Measurements from ENCODE around the gene SYT2. TPM values are rescaled to one million over a fixed set of nuclear protein-coding genes. Genes with fewer than 3 reads are reported as not detected.
A peak's percentile ranks its signal among the peaks of the same experiment; 100 is the strongest.
"Not testable (repeated sequence)": the region's sequence is repeated elsewhere in the genome, so short reads cannot be mapped to it uniquely, and the experiment has no call there.

Gene SYT2
- total RNA-seq, 2 experiments from 2014 or later: not detected

DNA sequence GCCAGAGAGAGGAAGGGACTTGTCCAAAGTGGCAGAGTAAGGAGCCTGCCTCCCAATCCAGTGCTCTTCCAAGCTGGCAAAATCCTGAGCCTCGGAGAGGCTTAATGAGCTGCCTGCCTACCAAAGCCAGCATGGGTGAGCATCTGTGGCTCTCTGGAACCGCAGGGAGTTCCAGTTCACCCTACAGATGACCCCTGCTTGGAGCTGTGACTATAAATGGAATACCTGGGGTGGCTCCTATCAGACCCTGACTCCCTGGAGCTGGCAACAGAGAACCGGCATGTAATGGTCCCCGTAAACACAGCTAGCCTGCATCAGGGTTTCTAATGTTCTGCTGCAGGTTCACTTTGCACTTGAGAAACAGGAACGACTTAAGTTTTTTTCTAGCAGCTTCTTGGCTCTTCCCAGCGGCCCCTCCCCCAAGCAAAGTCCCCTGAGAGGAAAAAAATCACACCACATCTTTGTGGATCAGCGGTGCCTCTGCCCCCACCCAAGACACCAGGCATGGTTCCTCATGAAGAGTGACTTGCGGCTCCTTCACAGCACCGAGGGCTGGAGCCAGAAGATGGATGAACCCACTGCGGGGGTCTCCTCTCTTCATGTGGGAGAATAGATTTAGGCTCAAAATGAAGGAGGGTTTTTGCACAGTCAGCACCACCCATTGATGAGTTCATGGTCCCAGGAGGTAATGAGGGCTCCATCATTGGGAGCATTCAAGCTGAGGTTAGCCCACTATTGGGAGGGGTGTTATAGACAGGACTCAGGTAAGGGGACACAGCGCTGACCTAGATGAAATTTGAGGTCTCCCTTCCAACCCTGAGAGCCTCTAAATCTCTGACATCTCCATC, 79.0 kb downstream of the SYT2 start:
- CTCF ChIA-PET: no interaction called here
- H3K27ac Mint-ChIP-seq: no peak overlapping the region

DNA sequence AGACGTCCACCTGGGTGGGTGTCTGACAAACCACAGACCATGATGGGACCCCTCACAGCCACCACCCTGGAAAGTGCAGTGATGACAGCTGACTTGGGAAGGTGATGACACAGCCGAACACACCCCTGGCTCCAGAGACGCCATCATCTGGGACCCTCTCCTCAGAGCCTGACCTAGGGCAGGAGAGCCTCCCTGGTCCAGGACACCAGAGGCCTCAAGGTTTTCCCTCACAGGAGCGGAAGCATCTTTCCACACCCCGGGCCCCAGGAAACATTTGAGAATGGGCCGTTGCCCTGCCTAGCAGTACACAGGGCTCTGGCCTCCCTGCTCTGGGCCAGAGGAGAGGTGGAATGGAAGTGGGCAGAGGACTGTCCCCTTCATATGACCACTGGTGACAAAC, 79.7 kb downstream of the SYT2 start:
- peaks cover 7% of the 10 kb centered on the region for H3K27me3 Mint-ChIP-seq
- intact Hi-C loops (cut with micrococcal nuclease): no loop called here
- H3K4me3 Mint-ChIP-seq: no peak overlapping the region
- no peaks in the 10 kb centered on the region for H3K9me3 Mint-ChIP-seq
- CTCF ChIA-PET: no interaction called here
- no peaks in the 10 kb centered on the region for H3K36me3 Mint-ChIP-seq
- H3K4me1 Mint-ChIP-seq (ENCODE audit: low read depth): peaks cover 34% of the 10 kb centered on the region
- POLR2A ChIA-PET: no interaction called here
- no peak for DNase-seq
- H3K27ac Mint-ChIP-seq: no peak overlapping the region

More for the DNA sequence above, 79.0 kb downstream of the SYT2 start:
- intact Hi-C loops (cut with micrococcal nuclease): no loop called here
- H3K4me3 Mint-ChIP-seq: no peak overlapping the region
- POLR2A ChIA-PET: no interaction called here
- H3K9me3 Mint-ChIP-seq: no peaks in the 10 kb centered on the region
- peaks cover 31% of the 10 kb centered on the region for H3K4me1 Mint-ChIP-seq (ENCODE audit: low read depth)
- no peaks in the 10 kb centered on the region for H3K36me3 Mint-ChIP-seq
- peaks cover 6% of the 10 kb centered on the region for H3K27me3 Mint-ChIP-seq
- no peak for DNase-seq

DNA sequence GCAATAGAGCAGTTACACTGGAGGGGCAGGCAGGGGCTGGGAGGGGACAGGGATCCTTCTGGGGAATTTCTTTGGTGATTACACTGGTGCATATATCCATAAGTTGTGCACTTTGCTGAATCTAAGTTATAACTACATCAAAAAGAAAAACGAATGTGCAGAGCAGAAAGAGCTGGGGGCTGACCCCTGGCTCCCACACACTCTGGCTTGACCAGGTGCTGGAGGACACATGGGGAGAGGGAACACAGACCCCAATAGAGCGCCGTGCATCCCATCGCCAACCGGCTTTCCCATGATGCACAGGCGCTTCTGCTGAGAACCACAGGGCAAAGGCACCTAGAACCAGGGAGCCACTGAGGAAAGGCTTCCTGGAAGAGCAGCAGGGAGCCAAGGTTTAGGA, 80.2 kb downstream of the SYT2 start:
- H3K9me3 Mint-ChIP-seq; H3K36me3 Mint-ChIP-seq; H3K27ac Mint-ChIP-seq; DNase-seq; H3K27me3 Mint-ChIP-seq; CTCF ChIA-PET; intact Hi-C loops (cut with micrococcal nuclease); POLR2A ChIA-PET; H3K4me3 Mint-ChIP-seq: not testable (repeated sequence)
- peaks cover 35% of the 10 kb centered on the region for H3K4me1 Mint-ChIP-seq (ENCODE audit: low read depth)

DNA sequence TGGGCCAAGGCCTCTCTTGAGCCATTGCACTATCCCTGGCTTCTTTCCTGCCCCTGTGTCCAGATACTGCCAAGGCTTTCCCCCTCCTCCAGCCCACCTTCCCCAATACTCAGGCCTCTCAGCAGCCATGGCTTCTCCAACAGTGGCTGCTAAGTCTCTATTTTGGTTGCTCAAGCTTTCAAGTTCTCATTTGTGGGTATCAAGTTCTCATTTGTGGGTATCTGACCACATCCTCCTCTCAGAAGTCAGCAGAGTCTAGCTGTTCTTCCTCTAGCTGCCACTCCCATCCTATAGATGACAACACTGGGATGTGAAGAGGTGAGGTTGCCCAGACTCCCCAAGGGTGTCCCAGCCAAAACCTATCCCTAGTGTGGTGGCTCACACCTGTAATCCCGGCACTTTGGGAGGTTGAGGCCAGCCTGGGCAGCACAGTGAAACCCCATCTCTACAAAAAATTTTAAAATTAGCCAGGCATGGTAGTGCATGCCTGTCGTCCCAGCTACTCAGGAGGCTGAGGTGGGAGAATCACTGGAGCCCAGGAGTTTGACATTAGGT, 80.9 kb downstream of the SYT2 start:
- peak; percentile 22 for DNase-seq
- H3K9me3 Mint-ChIP-seq, POLR2A ChIA-PET, H3K4me3 Mint-ChIP-seq, H3K27me3 Mint-ChIP-seq, H3K36me3 Mint-ChIP-seq: not testable (repeated sequence)
- peak overlapping the region; percentile 4 for H3K27ac Mint-ChIP-seq
- intact Hi-C loops (cut with micrococcal nuclease): loop anchor here (10.0 kb wide), 1 partner anchor 285 kb away; the partner anchor contains the start of genes PPP1R12B and UBE2T
- peaks cover 35% of the 10 kb centered on the region for H3K4me1 Mint-ChIP-seq (ENCODE audit: low read depth)
- CTCF ChIA-PET: interaction anchor here (0.5 to 0.6 kb wide), 2 partner anchors 114 to 316 kb away, joined by 3 to 6 read pairs; no protein-coding TSS in a partner anchor

DNA sequence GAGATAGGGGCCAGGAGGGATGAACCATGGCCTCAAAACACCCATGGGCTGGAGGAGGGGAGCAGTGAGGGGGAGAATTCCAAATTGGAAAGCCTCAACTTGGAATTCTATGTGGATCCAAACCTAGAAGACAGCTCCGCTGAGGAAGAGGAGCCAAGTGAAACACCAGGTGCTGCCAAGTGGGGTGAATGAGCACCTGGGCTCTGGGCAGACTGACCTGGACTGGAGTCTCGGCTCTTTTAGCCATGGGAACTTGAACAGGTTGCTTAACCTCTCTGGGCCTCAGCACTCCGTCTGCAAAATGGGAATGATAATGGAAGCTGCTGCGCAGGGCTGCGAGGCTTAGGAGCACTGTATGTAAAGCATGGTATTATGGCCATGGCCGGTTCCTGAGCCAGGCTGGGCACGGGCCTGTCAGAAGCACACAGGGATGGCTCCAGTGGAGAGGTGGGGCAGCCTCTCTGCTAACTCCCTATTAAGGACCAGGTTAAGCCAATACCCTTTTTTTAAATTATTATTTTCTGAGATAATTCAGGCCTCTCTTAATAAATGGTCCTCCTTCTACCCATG, 81.5 kb downstream of the SYT2 start:
- ChIA-PET CTCF (no interaction called here), POLR2A (no interaction called here)
- Mint-ChIP-seq H3K4me3 (no peak overlapping the region), H3K36me3 (no peaks in the 10 kb centered on the region), H3K9me3 (no peaks in the 10 kb centered on the region), H3K4me1 (ENCODE audit: low read depth) (peaks cover 35% of the 10 kb centered on the region), H3K27me3 (peaks cover 7% of the 10 kb centered on the region), H3K27ac (no peak overlapping the region)
- no peak for DNase-seq
- intact Hi-C loops (cut with micrococcal nuclease): loop anchor here (10.0 kb wide), 1 partner anchor 284 kb away; the partner anchor contains the start of genes PPP1R12B and UBE2T

DNA sequence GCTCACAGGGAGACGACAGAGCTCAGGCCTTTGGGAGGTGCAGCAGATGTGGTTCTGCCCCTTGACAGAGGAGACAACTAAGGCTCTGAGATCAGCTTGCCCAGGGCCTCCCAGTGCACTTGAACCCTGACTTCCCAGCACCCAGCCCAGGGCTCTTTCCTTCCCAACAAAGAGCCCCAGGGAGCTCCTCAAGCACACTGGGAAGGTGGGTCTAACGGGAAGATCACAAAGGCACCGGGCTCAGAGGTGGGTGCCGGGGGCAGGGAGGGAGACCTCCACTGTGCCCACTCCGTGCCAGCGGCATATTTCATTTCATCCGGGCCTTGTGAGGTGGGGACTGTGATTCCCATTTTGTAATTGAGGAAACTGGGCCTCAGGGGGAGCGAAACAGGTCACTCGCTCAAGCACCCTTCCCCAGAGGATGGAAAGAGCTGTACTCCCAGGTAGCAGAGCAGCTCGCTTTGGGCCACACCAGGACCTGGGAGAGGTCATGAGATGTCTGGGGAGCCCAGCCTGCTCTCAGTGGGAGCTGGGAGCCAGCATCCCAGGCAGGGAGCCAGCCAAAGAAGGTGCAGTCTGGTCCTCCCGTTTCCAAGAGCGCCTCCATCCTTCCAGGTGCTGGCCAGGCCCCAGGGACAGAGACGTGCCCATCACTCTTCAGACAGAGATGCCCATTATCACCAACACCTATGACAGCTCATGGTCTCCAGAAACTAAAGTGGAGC, 82.3 kb downstream of the SYT2 start:
- Mint-ChIP-seq H3K36me3 (no peaks in the 10 kb centered on the region), H3K27me3 (peaks cover 5% of the 10 kb centered on the region), H3K27ac (no peak overlapping the region), H3K4me3 (no peak overlapping the region), H3K9me3 (no peaks in the 10 kb centered on the region), H3K4me1 (ENCODE audit: low read depth) (peaks cover 35% of the 10 kb centered on the region)
- CTCF ChIA-PET: interaction anchor here (1.1 to 1.2 kb wide), 2 partner anchors 164 to 435 kb away, joined by 3 to 4 read pairs; no protein-coding TSS in a partner anchor
- POLR2A ChIA-PET: no interaction called here
- DNase-seq: no peak
- intact Hi-C loops (cut with micrococcal nuclease): loop anchor here (10.0 kb wide), 1 partner anchor 283 kb away; the partner anchor contains the start of genes PPP1R12B and UBE2T

DNA sequence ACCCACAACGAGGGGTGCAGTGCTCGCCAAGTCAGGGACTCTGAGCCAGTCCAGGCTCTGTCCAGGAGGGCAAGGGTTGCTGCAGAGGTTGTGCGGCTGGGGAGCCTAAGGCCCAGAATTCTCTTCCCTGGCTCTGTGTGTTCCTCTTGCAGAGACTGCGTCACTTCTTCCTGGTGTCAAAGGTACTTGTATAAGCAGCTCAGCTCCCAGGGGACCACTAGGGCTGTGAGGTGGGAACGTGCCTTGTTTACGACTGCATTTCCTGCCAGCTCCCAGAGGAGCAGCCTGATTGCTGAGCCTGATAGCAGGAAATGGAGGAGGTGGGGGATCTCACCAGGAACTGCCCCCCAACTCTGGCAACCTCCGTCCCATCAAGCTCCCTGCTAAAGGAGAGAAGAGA, 83.2 kb downstream of the SYT2 start:
- H3K9me3 Mint-ChIP-seq, H3K27ac Mint-ChIP-seq, H3K27me3 Mint-ChIP-seq, H3K4me3 Mint-ChIP-seq, POLR2A ChIA-PET, DNase-seq, H3K36me3 Mint-ChIP-seq: not testable (repeated sequence)
- H3K4me1 Mint-ChIP-seq (ENCODE audit: low read depth): peaks cover 35% of the 10 kb centered on the region
- intact Hi-C loops (cut with micrococcal nuclease): loop anchor here (10.0 kb wide), 1 partner anchor 282 kb away; the partner anchor contains the start of genes PPP1R12B and UBE2T
- CTCF ChIA-PET: interaction anchor here (1.1 to 1.2 kb wide), 2 partner anchors 163 to 434 kb away, joined by 3 to 4 read pairs; no protein-coding TSS in a partner anchor

DNA sequence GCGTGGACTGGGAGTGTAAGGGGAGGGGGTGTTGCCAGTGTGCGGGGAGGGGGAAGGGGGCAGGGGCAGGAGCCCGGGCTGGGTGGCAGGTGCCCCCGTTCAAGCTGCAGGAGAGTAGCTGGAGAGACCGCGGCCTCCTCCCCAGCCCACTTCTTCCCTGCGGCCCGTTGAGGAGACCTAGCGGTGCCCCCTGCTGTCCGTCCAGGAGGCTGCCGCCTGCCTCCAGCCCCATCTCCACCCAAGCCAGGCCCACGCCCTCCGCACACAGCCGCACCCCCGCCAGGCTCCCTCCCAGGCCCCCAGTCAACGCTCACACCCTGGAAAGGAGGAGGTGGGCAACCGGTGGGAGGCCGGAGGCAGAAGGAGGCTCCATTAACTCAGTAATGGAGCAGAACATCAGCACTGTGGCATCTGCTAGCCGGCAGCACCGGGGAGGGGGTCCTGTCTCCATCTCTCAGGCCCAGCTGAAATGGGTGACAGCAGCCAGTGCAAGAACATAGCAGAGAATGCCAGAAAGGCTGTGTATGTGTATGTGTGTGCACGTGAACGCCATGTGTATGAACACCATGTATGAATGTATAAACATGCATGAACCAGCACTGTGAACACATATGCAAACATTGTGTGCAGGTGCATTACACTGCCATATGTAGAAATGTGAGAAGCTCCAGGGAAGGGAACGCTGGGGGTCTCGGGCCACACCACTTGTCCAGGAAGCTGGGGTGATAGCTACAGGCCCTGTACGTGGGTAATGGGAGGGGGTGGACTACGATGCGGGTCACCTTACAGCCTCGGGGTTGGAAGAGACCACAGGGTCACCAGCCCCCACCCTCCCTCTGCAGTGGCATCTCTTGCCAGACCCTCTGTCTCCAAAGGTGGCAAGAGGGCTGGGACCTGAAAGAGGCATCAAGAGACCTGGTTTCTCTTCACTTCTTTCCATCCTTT, 84.6 kb downstream of the SYT2 start:
- intact Hi-C loops (cut with micrococcal nuclease): loop anchor here (10.0 kb wide), 1 partner anchor 281 kb away; the partner anchor contains the start of genes PPP1R12B and UBE2T
- no peak overlapping the region for H3K27ac Mint-ChIP-seq
- POLR2A ChIA-PET: no interaction called here
- no peaks in the 10 kb centered on the region for H3K9me3 Mint-ChIP-seq
- H3K36me3 Mint-ChIP-seq: no peaks in the 10 kb centered on the region
- no peak overlapping the region for H3K4me3 Mint-ChIP-seq
- peaks cover 35% of the 10 kb centered on the region for H3K4me1 Mint-ChIP-seq (ENCODE audit: low read depth)
- DNase-seq: peak; percentile 76
- CTCF ChIA-PET: interaction anchor here (1.2 kb wide), 1 partner anchor 161 kb away, joined by 4 read pairs; no protein-coding TSS in a partner anchor
- peaks cover 2% of the 10 kb centered on the region for H3K27me3 Mint-ChIP-seq

DNA sequence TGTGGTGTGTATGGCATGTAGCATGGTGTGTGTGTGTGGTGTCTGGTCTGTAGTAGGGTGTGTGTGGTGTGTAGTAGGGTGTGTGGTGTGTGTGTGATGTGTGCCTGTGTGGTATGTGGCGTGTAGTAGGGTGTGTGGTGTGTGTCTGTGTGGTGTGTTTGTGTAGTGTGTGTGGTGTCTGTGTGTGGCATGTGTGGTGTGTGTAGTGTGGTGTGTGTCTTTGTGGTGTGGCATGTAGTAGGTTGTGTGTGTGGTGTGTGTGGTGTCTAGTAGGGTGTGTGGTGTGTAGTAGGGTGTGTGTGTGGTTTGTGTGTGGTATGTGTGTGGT, 85.5 kb downstream of the SYT2 start:
- Mint-ChIP-seq H3K4me3 (no peak overlapping the region), H3K4me1 (ENCODE audit: low read depth) (peaks cover 28% of the 10 kb centered on the region), H3K27ac (no peak overlapping the region), H3K9me3 (no peaks in the 10 kb centered on the region), H3K36me3 (no peaks in the 10 kb centered on the region), H3K27me3 (peaks cover 1% of the 10 kb centered on the region)
- no peak for DNase-seq
- intact Hi-C loops (cut with micrococcal nuclease): loop anchor here (10.0 kb wide), 1 partner anchor 280 kb away; the partner anchor contains the start of genes PPP1R12B and UBE2T
- CTCF ChIA-PET: no interaction called here
- POLR2A ChIA-PET: no interaction called here

DNA sequence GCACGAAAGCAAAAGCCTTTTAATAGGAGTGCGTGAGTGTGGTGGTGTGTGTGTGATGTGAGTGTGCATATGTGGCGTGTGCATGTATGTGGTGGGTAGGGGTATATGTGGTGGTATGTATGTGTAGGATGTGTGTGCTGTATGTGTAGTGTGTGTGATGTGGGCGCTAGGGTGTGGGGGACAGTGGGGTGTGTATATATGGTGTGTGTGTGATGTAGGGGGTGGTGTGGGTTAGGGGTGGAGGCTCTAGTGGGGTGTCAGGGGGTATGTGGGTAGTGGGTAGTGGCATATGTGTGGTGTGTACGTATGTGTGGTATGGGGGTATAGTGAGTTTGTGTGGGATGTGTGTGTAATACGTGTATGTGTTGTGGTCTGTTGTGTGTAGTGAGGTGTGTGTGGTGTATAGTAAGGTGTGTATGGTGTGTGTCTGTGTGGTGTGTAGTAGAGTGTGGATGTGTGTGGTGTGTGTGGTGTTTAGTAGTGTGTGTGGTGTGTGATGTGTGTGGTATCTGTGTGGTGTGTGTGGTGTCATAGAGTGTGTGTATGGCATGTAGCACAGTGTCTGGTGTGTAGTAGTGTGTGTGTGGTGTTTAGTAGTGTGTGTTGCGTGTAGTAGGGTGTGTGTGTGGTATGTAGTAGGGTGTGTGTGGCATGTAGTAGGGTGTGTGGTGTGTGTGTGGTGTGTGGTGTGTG, 86.0 kb downstream of the SYT2 start:
- no peak overlapping the region for H3K4me3 Mint-ChIP-seq
- H3K27ac Mint-ChIP-seq: no peak overlapping the region
- H3K4me1 Mint-ChIP-seq (ENCODE audit: low read depth): peaks cover 23% of the 10 kb centered on the region
- POLR2A ChIA-PET: no interaction called here
- CTCF ChIA-PET: no interaction called here
- H3K27me3 Mint-ChIP-seq: peaks cover 1% of the 10 kb centered on the region
- intact Hi-C loops (cut with micrococcal nuclease): loop anchor here (10.0 kb wide), 1 partner anchor 279 kb away; the partner anchor contains the start of genes PPP1R12B and UBE2T
- no peaks in the 10 kb centered on the region for H3K9me3 Mint-ChIP-seq
- H3K36me3 Mint-ChIP-seq: no peaks in the 10 kb centered on the region
- DNase-seq: no peak

DNA sequence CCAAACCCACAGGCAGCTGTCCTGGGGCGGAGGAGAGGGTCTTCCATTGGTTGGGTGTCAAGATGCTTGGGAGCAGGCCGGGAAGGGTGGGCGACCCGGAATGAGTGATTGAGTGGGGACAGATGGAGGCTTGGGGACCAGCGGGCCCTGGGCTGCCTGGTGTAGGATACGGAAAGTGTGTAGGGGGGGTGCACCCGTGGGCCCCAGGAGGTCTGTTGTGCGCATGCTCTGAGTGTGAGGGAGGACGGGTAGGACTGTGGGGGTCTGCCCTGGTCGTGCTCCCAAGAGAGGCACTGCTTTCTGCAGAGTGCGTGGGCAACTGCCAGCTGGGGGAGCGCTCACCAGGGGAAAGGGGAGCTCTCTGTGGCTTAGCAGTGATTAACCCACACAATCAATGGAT, 86.8 kb downstream of the SYT2 start:
- H3K4me3 Mint-ChIP-seq, H3K27me3 Mint-ChIP-seq, CTCF ChIA-PET, H3K9me3 Mint-ChIP-seq, DNase-seq, H3K36me3 Mint-ChIP-seq, POLR2A ChIA-PET, H3K27ac Mint-ChIP-seq: not testable (repeated sequence)
- H3K4me1 Mint-ChIP-seq (ENCODE audit: low read depth): peaks cover 15% of the 10 kb centered on the region
- intact Hi-C loops (cut with micrococcal nuclease): loop anchor here (10.0 kb wide), 1 partner anchor 279 kb away; the partner anchor contains the start of genes PPP1R12B and UBE2T

Measured in activated CD4-positive, alpha-beta memory T cell treated with anti-CD3 and anti-CD28 coated beads for 36 hours (primary cell).